Measurements from ENCODE around the gene GLUD1. TPM values are rescaled to one million over a fixed set of nuclear protein-coding genes. Genes with fewer than 3 reads are reported as not detected.
"Not testable (repeated sequence)": the region's sequence is repeated elsewhere in the genome, so short reads cannot be mapped to it uniquely, and the experiment has no call there.

GLUD1 gene
- total RNA-seq, 1 donor from 2014 or later, result 94.5 TPM

GRCh38 chr10:87053577-87054181 lies 41.0 kb downstream of the GLUD1 start:
- Histone ChIP-seq H3K4me3 (ENCODE audit: low read depth, low read length) (no peak overlapping the region), H3K27me3 (ENCODE audit: control insufficient read depth, insufficient read depth, low read length) (no peaks in the 10 kb centered on the region), H3K36me3 (ENCODE audit: control insufficient read depth, insufficient read depth, low read length) (peaks cover 2% of the 10 kb centered on the region)
- no peak for TF ChIP-seq CTCF (IDR thresholded peaks at IDR 0.05; ENCODE audit: insufficient read depth, low read length, poor library complexity, severe bottlenecking)
- DNase-seq (ENCODE audit: low read depth), result no peak

GRCh38 chr10:87053111-87053510 lies 41.5 kb downstream of the GLUD1 start:
- Histone ChIP-seq H3K36me3 (ENCODE audit: control insufficient read depth, insufficient read depth, low read length) (peaks cover 2% of the 10 kb centered on the region), H3K4me3 (ENCODE audit: low read depth, low read length) (no peak overlapping the region), H3K27me3 (ENCODE audit: control insufficient read depth, insufficient read depth, low read length) (no peaks in the 10 kb centered on the region)
- TF ChIP-seq CTCF (IDR thresholded peaks at IDR 0.05; ENCODE audit: insufficient read depth, low read length, poor library complexity, severe bottlenecking), result no peak
- no peak for DNase-seq (ENCODE audit: low read depth)

GRCh38 chr10:87045434-87045938 lies 49.2 kb downstream of the GLUD1 start:
- TF ChIP-seq CTCF (IDR thresholded peaks at IDR 0.05; ENCODE audit: insufficient read depth, low read length, poor library complexity, severe bottlenecking), result no peak

GRCh38 chr10:87043579-87043978 lies 51.1 kb downstream of the GLUD1 start:
- H3K36me3 ChIP-seq (ENCODE audit: control insufficient read depth, insufficient read depth, low read length); H3K27me3 ChIP-seq (ENCODE audit: control insufficient read depth, insufficient read depth, low read length); H3K4me3 ChIP-seq (ENCODE audit: low read depth, low read length); DNase-seq (ENCODE audit: low read depth): not testable (repeated sequence)

More at GRCh38 chr10:87045434-87045938, 49.2 kb downstream of the GLUD1 start:
- Histone ChIP-seq H3K27me3 (ENCODE audit: control insufficient read depth, insufficient read depth, low read length) (no peaks in the 10 kb centered on the region), H3K4me3 (ENCODE audit: low read depth, low read length) (no peak overlapping the region), H3K36me3 (ENCODE audit: control insufficient read depth, insufficient read depth, low read length) (no peaks in the 10 kb centered on the region)
- no peak for DNase-seq (ENCODE audit: low read depth)

GRCh38 chr10:87038786-87039185 lies 55.9 kb downstream of the GLUD1 start:
- H3K4me3 ChIP-seq (ENCODE audit: low read depth, low read length), result no peak overlapping the region
- no peak for TF ChIP-seq CTCF (IDR thresholded peaks at IDR 0.05; ENCODE audit: insufficient read depth, low read length, poor library complexity, severe bottlenecking)
- H3K27me3 ChIP-seq (ENCODE audit: control insufficient read depth, insufficient read depth, low read length), result peaks cover 3% of the 10 kb centered on the region
- DNase-seq (ENCODE audit: low read depth), result no peak
- no peaks in the 10 kb centered on the region for H3K36me3 ChIP-seq (ENCODE audit: control insufficient read depth, insufficient read depth, low read length)

GRCh38 chr10:87038286-87038717 lies 56.3 kb downstream of the GLUD1 start:
- Histone ChIP-seq H3K27me3 (ENCODE audit: control insufficient read depth, insufficient read depth, low read length) (peaks cover 3% of the 10 kb centered on the region), H3K36me3 (ENCODE audit: control insufficient read depth, insufficient read depth, low read length) (no peaks in the 10 kb centered on the region), H3K4me3 (ENCODE audit: low read depth, low read length) (no peak overlapping the region)
- no peak for TF ChIP-seq CTCF (IDR thresholded peaks at IDR 0.05; ENCODE audit: insufficient read depth, low read length, poor library complexity, severe bottlenecking)
- no peak for DNase-seq (ENCODE audit: low read depth)

Data from kidney epithelial cell (primary cell).